ENCODE measurements around the gene ZFYVE26. TPM values are rescaled to one million over a fixed set of nuclear protein-coding genes. Genes with fewer than 3 reads are reported as not detected.
A peak's percentile ranks its signal among the peaks of the same experiment; 100 is the strongest.

The ZFYVE26 gene
- total RNA-seq, 2 experiments from 2014 or later: 20.5 to 23.2 TPM

- Histone ChIP-seq H3K4me3 (ENCODE audit: low read length) (no peak overlapping the region), H3K9me3 (ENCODE audit: control insufficient read depth in 1 of 2, insufficient read depth in 1 of 2, low read length in 2 of 2) (no peaks in the 10 kb centered on the region), H3K4me1 (ENCODE audit: insufficient read depth, low read length) (no peaks in the 10 kb centered on the region), H3K36me3 (ENCODE audit: insufficient read depth, low read length) (peaks cover 5% of the 10 kb centered on the region), H3K27ac (ENCODE audit: low read depth in 1 of 2, low read length in 2 of 2) (no peak overlapping the region), H3K27me3 (ENCODE audit: control insufficient read depth in 1 of 2, insufficient read depth in 2 of 2, low read length in 2 of 2) (no peaks in the 10 kb centered on the region)
- no peaks in the 10 kb centered on the region for H3K27me3 Mint-ChIP-seq
- no peaks in the 10 kb centered on the region for H3K4me1 Mint-ChIP-seq (ENCODE audit: low read depth)
- no peaks in the 10 kb centered on the region for H3K9me3 Mint-ChIP-seq
- DNase-seq (no peak), ATAC-seq (ENCODE audit: poor library complexity) (no peak)
- POLR2A ChIA-PET: no interaction called here
- intact Hi-C loops (cut with DNase I, micrococcal nuclease): no loop called here
- H3K36me3 Mint-ChIP-seq (ENCODE audit: low read depth): peaks cover 35% of the 10 kb centered on the region
- CTCF ChIA-PET: no interaction called here
- H3K4me3 Mint-ChIP-seq: no peak overlapping the region
- no peak for TF ChIP-seq CTCF (IDR thresholded peaks at IDR 0.05)
- H3K27ac Mint-ChIP-seq: no peak overlapping the region
These were observed 17.0 kb upstream of the ZFYVE26 start for GRCh38 chr14:67833403-67833802.

GRCh38 chr14:67831113-67831512 is 14.7 kb upstream of the ZFYVE26 start:
- DNase-seq: no peak
- H3K27ac Mint-ChIP-seq: no peak overlapping the region
- no peak for ATAC-seq (ENCODE audit: poor library complexity)
- H3K9me3 Mint-ChIP-seq: no peaks in the 10 kb centered on the region
- no peaks in the 10 kb centered on the region for H3K9me3 ChIP-seq (ENCODE audit: control insufficient read depth in 1 of 2, insufficient read depth in 1 of 2, low read length in 2 of 2)
- no peaks in the 10 kb centered on the region for H3K27me3 ChIP-seq (ENCODE audit: control insufficient read depth in 1 of 2, insufficient read depth in 2 of 2, low read length in 2 of 2)
- TF ChIP-seq CTCF (IDR thresholded peaks at IDR 0.05): no peak
- no peak overlapping the region for H3K27ac ChIP-seq (ENCODE audit: low read depth in 1 of 2, low read length in 2 of 2)
- no peaks in the 10 kb centered on the region for H3K4me1 Mint-ChIP-seq (ENCODE audit: low read depth)
- H3K27me3 Mint-ChIP-seq: no peaks in the 10 kb centered on the region
- H3K4me3 ChIP-seq (ENCODE audit: low read length): no peak overlapping the region
- no peaks in the 10 kb centered on the region for H3K4me1 ChIP-seq (ENCODE audit: insufficient read depth, low read length)
- H3K36me3 Mint-ChIP-seq (ENCODE audit: low read depth): peaks cover 47% of the 10 kb centered on the region
- no peak overlapping the region for H3K4me3 Mint-ChIP-seq
- peaks cover 8% of the 10 kb centered on the region for H3K36me3 ChIP-seq (ENCODE audit: insufficient read depth, low read length)
- ChIA-PET POLR2A (no interaction called here), CTCF (no interaction called here)
- intact Hi-C loops (cut with DNase I, micrococcal nuclease): no loop called here

GRCh38 chr14:67821121-67821520 is 4.7 kb upstream of the ZFYVE26 start:
- CTCF ChIA-PET: interaction anchor here (1.6 kb wide), 1 partner anchor 16 kb away, joined by 4 read pairs; no protein-coding TSS in a partner anchor
- Mint-ChIP-seq H3K9me3 (no peaks in the 10 kb centered on the region), H3K27me3 (no peaks in the 10 kb centered on the region), H3K27ac (no peak overlapping the region), H3K4me1 (ENCODE audit: low read depth) (peaks cover 34% of the 10 kb centered on the region), H3K36me3 (ENCODE audit: low read depth) (peaks cover 34% of the 10 kb centered on the region), H3K4me3 (peak overlapping the region; percentile 100)
- Histone ChIP-seq H3K36me3 (ENCODE audit: insufficient read depth, low read length) (no peaks in the 10 kb centered on the region), H3K4me3 (ENCODE audit: low read length) (no peak overlapping the region), H3K4me1 (ENCODE audit: insufficient read depth, low read length) (peaks cover 28% of the 10 kb centered on the region), H3K9me3 (ENCODE audit: control insufficient read depth in 1 of 2, insufficient read depth in 1 of 2, low read length in 2 of 2) (no peaks in the 10 kb centered on the region), H3K27ac (ENCODE audit: low read depth in 1 of 2, low read length in 2 of 2) (no peak overlapping the region), H3K27me3 (ENCODE audit: control insufficient read depth in 1 of 2, insufficient read depth in 2 of 2, low read length in 2 of 2) (no peaks in the 10 kb centered on the region)
- ATAC-seq (ENCODE audit: poor library complexity) (no peak), DNase-seq (no peak)
- intact Hi-C loops (cut with DNase I, micrococcal nuclease): loop anchor here in 1 of 2 experiments (10.0 kb wide), 1 partner anchor 1574 kb away; the partner anchor contains the start of genes ERH and SLC39A9
- POLR2A ChIA-PET: no interaction called here
- TF ChIP-seq CTCF (IDR thresholded peaks at IDR 0.05): no peak
